ENCODE measurements around the gene GMFB. TPM values are rescaled to one million over a fixed set of nuclear protein-coding genes. Genes with fewer than 3 reads are reported as not detected.
"Not testable (repeated sequence)": the region's sequence is repeated elsewhere in the genome, so short reads cannot be mapped to it uniquely, and the experiment has no call there.

Gene GMFB
- total RNA-seq, 2 donors from 2014 or later: 64.9 to 77.3 TPM

- intact Hi-C loops (cut with DNase I, micrococcal nuclease): no loop called here
- ATAC-seq (peak; percentile 13), DNase-seq (no peak)
Observed at GRCh38 chr14:54471641-54472040, 17.1 kb downstream of the GMFB start.

- DNase-seq (no peak), ATAC-seq (peak; percentile 88)
- intact Hi-C loops (cut with DNase I, micrococcal nuclease): no loop called here
Observed at GRCh38 chr14:54470701-54471100, 18.1 kb downstream of the GMFB start.

- intact Hi-C loops (cut with DNase I, micrococcal nuclease): no loop called here
- ATAC-seq (no peak), DNase-seq (no peak)
Observed at GRCh38 chr14:54467280-54467679, 21.5 kb downstream of the GMFB start.

- intact Hi-C loops (cut with DNase I, micrococcal nuclease): no loop called here
- ATAC-seq (no peak), DNase-seq (no peak)
Observed at GRCh38 chr14:54465654-54466053, 23.1 kb downstream of the GMFB start.

- intact Hi-C loops (cut with DNase I, micrococcal nuclease): no loop called here
- ATAC-seq (no peak), DNase-seq (no peak)
Observed at GRCh38 chr14:54462048-54462447, 26.7 kb downstream of the GMFB start.

GRCh38 chr14:54459106-54459505 lies 29.7 kb downstream of the GMFB start:
- intact Hi-C loops (cut with DNase I, micrococcal nuclease): no loop called here
- DNase-seq: no peak
- ATAC-seq: no peak

GRCh38 chr14:54458536-54458935 lies 30.2 kb downstream of the GMFB start:
- intact Hi-C loops (cut with DNase I, micrococcal nuclease): not testable (repeated sequence)

GRCh38 chr14:54457609-54457996 lies 31.2 kb downstream of the GMFB start:
- no peak for ATAC-seq
- intact Hi-C loops (cut with DNase I, micrococcal nuclease): no loop called here
- no peak for DNase-seq

More at GRCh38 chr14:54458536-54458935, 30.2 kb downstream of the GMFB start:
- DNase-seq, ATAC-seq: not testable (repeated sequence)

GRCh38 chr14:54456820-54457608 lies 31.8 kb downstream of the GMFB start:
- intact Hi-C loops (cut with DNase I, micrococcal nuclease); DNase-seq; ATAC-seq: not testable (repeated sequence)

GRCh38 chr14:54455363-54455762 lies 33.4 kb downstream of the GMFB start:
- DNase-seq (no peak), ATAC-seq (no peak)
- intact Hi-C loops (cut with DNase I, micrococcal nuclease): no loop called here

- DNase-seq; intact Hi-C loops (cut with DNase I, micrococcal nuclease); ATAC-seq: not testable (repeated sequence)
Observed at GRCh38 chr14:54453990-54454389, 34.8 kb downstream of the GMFB start.

- ATAC-seq: no peak
- DNase-seq: no peak
- intact Hi-C loops (cut with DNase I, micrococcal nuclease): no loop called here
Observed at GRCh38 chr14:54453252-54453651, 35.5 kb downstream of the GMFB start.

- intact Hi-C loops (cut with DNase I, micrococcal nuclease): no loop called here
- DNase-seq (no peak), ATAC-seq (no peak)
Observed at GRCh38 chr14:54451961-54452360, 36.8 kb downstream of the GMFB start.

- DNase-seq: no peak
- no peak for ATAC-seq
- intact Hi-C loops (cut with DNase I, micrococcal nuclease): no loop called here
Observed at GRCh38 chr14:54451121-54451601, 37.6 kb downstream of the GMFB start.

GRCh38 chr14:54450535-54450934 lies 38.2 kb downstream of the GMFB start:
- intact Hi-C loops (cut with DNase I, micrococcal nuclease): no loop called here
- ATAC-seq (no peak), DNase-seq (no peak)

GRCh38 chr14:54447231-54447692 lies 41.5 kb downstream of the GMFB start:
- peak; percentile 70 to 77 for DNase-seq
- peak; percentile 97 for ATAC-seq
- intact Hi-C loops (cut with DNase I, micrococcal nuclease): no loop called here

- DNase-seq (peak; percentile 59 to 71), ATAC-seq (peak; percentile 61)
- intact Hi-C loops (cut with DNase I, micrococcal nuclease): no loop called here
Observed at GRCh38 chr14:54446161-54446693, 42.6 kb downstream of the GMFB start.

GRCh38 chr14:54444681-54445080 lies 44.1 kb downstream of the GMFB start:
- intact Hi-C loops (cut with DNase I, micrococcal nuclease): no loop called here
- DNase-seq: no peak
- no peak for ATAC-seq

- ATAC-seq (no peak), DNase-seq (no peak)
- intact Hi-C loops (cut with DNase I, micrococcal nuclease): no loop called here
Observed at GRCh38 chr14:54443981-54444380, 44.8 kb downstream of the GMFB start.

GRCh38 chr14:54442961-54443360 lies 45.8 kb downstream of the GMFB start:
- DNase-seq; intact Hi-C loops (cut with DNase I, micrococcal nuclease); ATAC-seq: not testable (repeated sequence)
